ES-I3 (cell line): ENCODE data around the gene DEFB121.
"Not testable (repeated sequence)": the region's sequence is repeated elsewhere in the genome, so short reads cannot be mapped to it uniquely, and the experiment has no call there.

Experiments
- H3K36me3 ChIP-seq: 2 replicates; pipeline ENCODE4 v1.6.1; 2013; ENCODE audit warnings: mild to moderate bottlenecking, low read length, control low read depth, moderate library complexity; ENCODE audit not compliant: insufficient read depth
- H3K4me1 ChIP-seq: 2 replicates; pipeline ENCODE4 v1.6.1; 2013; ENCODE audit warnings: mild to moderate bottlenecking, control low read depth, low read length; ENCODE audit not compliant: insufficient read depth
- H3K9ac ChIP-seq: 2 replicates; pipeline ENCODE4 v1.6.1; 2013; ENCODE audit warnings: low read depth, mild to moderate bottlenecking, low read length, moderate library complexity
- H3K9me3 ChIP-seq: 2 replicates; pipeline ENCODE4 v1.6.1; 2013; ENCODE audit warnings: mild to moderate bottlenecking, low read length, moderate library complexity; ENCODE audit not compliant: control insufficient read depth, insufficient read depth

The DEFB121 gene, protein sequence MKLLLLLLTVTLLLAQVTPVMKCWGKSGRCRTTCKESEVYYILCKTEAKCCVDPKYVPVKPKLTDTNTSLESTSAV

DNA sequence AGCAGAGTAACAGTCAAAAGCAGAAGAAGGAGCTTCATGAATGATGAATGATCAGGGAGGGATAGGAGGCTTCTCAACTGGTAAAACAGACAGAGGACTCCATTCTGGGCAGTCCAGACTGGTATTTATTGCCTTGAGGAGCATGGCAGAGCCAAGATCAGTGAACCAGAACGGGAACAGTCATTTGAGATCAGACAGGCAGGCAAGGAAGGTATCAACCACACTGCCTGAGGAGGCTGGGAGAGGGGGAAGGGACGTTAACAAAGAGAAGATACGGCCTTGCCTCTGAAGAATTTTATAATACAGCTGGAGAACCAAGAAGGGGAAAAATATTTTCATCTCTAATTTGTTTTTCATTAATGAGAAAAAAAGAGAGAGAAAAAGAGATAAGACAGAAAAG lies at the start of gene DEFB121:
TSS of gene DEFB121 (minus strand) at position 101 of the 400 bp plus-strand sequence. CDS start at position 38, 63 bp downstream.
- Histone ChIP-seq H3K4me1 (no peaks in the 10 kb centered on the region), H3K9me3 (no peaks in the 10 kb centered on the region), H3K36me3 (no peaks in the 10 kb centered on the region), H3K9ac (no peak within 1 kb of the TSS)

DNA sequence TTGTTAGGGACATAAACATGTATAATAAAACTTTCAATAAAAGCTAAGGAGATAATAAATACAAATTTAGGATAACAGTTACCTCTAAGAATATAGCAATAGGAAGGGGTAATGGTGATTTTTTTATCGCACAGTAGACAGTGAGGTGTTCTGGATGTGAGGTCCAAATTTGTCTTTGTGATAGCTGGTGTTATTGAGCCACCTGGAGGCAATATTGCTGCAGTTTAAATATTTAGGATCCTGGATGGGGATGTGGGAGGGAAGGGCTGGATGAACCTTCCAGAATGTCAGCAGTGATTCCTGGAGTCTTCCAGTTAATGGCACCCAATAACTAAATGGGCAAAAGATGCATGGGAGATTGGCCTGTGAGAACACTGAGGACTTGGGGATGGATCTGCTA lies 48.3 kb upstream of the DEFB121 start:
- H3K4me1 ChIP-seq: peaks cover 2% of the 10 kb centered on the region; the same call in 1 of the 2 replicates
- H3K9me3 ChIP-seq: no peaks in the 10 kb centered on the region
- H3K36me3 ChIP-seq: no peaks in the 10 kb centered on the region
- H3K9ac ChIP-seq: no peak overlapping the region

DNA sequence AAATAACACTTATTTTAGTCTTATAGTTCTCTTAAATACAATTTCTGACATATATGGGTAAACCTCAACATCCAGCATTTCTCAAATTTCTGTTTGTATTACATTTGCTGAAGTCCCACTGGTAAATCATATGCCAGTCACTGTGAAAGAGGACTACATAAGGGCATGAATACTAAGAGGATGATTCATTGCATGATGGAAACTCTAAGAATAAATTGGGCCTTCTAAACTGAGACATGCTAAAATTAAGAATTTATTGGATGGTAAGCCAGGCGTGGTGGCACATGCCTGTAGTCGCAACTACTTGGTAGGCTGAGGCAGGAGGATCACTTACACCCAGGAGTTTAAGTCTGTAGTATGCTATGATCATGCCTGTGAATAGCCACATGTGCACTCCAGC lies 46.6 kb upstream of the DEFB121 start:
- no peak overlapping the region for H3K9ac ChIP-seq
- no peaks in the 10 kb centered on the region for H3K36me3 ChIP-seq
- no peaks in the 10 kb centered on the region for H3K9me3 ChIP-seq
- H3K4me1 ChIP-seq: peaks cover 5% of the 10 kb centered on the region; the same call in 1 of the 2 replicates

DNA sequence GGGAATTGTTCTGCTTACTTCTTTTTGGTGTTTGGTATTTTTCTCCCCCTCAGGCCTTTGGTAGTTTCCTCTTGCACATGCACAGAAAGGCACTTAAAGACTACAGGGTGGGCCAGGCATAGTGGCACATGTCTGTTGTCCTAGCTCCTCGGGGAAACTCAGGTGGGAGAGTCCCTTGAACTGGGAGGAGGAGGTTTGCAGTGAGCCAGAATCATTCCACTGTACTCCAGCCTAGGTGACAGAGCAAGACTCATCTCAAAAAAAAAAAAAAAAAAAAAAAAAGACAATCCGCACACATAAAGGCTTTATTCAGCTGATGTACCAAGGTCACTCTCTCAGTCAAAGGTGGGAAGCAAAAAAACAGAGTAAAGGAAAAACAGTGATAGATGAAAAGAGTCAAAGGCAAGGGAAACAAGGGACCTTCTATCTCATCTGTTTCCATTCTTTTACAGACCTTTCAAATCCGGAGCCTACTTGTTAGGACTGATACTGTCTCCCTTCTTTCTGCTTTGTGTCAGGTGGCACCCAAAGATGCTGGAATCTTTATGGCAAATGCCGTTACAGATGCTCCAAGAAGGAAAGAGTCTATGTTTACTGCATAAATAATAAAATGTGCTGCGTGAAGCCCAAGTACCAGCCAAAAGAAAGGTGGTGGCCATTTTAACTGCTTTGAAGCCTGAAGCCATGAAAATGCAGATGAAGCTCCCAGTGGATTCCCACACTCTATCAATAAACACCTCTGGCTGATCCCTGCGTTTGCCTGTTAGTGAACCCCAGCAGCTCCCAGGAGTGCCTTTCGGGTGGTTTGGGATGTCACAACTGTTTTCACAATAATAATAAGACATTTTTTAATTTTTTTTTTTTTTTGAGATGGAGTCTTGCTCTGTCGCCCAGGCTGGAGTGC lies 43.7 kb upstream of the DEFB121 start:
- peaks cover 5% of the 10 kb centered on the region; the same call in 1 of the 2 replicates for H3K4me1 ChIP-seq
- no peaks in the 10 kb centered on the region for H3K36me3 ChIP-seq
- H3K9ac ChIP-seq: no peak overlapping the region
- H3K9me3 ChIP-seq: no peaks in the 10 kb centered on the region

DNA sequence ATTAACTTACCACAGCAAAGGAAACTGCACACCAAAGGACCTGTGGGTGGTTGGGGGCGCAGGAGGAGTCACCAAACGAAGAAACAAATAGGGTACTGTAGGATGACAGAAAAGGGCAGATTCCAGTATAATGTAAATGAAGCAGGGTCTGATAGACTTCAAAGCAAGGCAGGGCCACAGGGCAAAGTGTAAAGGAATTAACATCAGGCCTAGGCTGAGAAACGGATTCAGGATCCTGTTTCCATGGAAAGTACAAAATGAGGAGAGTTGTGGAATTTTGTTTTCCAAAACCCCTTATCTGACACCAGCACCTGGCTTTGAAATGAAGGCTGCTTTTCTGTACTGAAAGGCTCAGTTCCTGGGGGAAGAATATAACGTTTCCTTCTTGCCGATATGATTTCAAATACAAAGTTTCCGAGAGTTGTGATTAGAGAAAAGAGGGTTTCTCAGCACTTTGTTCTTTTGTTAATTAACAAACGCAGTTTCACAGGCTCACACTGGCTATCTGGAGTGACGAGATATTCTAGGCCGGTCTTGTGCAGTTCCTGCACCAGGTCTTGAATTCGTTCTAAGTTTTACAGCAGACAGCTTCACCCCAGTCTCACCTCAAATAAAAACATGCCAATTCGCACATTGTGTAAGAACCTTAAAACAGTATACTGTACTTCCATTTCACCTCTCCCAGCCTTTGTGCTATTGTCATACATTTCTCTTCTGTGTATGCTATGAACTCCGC lies 40.2 kb upstream of the DEFB121 start:
- Histone ChIP-seq H3K9me3 (no peaks in the 10 kb centered on the region), H3K4me1 (peaks cover 5% of the 10 kb centered on the region), H3K9ac (no peak overlapping the region), H3K36me3 (no peaks in the 10 kb centered on the region)

DNA sequence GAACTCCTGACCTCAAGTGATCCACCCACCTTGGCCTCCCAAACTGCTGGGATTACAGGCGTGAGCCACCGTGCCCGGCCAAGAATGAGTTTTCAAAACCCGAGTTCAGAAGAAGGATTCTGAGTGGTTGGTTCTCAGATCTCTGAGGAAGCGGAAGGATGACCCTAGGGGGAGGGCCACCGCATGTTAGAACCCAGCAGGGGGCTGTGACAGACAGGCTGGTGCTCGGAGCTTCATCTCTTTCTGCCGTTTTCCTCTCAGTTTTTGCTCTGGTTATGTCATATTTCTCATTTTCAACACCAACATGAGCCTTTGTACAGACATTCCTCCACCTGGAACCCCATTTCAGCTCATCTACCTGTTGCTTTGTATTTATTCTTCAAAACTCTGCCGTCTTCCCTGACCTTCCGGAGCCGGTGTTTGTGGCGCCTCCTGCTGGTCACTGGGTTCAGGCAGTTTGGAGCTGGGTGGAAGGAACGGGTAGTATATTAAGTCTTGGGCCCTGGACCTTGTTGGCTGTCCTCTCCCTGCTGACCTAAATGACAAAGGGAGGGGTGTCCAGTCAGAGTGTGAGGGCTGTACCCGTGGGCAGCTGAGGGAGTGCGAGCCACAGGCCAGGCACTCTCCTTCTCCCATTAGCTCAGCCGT lies 34.1 kb upstream of the DEFB121 start, which contains the start of gene DEFB123:
TSS of gene DEFB123 (plus strand) at position 621 of the 648 bp plus-strand sequence. CDS start 67 bp downstream, outside the sequence.
- H3K4me1 ChIP-seq: peaks cover 4% of the 10 kb centered on the region
- H3K9ac ChIP-seq: peak within 1 kb of the TSS; percentile 26; the same call in 1 of the 2 replicates
- H3K36me3 ChIP-seq: no peaks in the 10 kb centered on the region
- H3K9me3 ChIP-seq: no peaks in the 10 kb centered on the region

DNA sequence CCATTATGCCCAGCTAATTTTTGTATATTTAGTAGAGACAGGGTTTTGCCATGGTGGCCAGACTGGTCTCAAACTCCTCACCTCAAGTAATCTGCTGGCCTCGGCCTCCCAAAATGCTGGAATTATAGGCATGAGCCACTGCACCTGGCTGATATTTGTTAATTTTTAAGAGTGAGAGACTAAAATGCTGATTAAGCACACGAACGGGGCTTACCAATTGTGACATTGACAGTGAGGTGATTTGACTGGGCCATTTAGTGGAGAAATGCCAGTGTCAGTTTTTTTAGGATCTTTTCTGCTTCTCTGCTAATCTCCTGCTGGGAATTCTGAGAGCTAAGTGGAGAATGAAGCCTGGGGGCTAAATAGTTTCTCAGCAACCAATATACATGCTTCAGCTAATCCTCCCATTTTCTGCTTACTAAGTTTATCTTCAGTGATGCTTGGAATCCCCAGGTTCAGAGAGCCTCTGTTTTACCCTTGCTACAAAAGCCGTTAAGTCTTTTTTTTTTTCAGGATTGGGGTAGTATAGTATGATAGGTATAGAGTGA lies 24.6 kb upstream of the DEFB121 start:
- no peak overlapping the region for H3K9ac ChIP-seq
- H3K36me3 ChIP-seq: no peaks in the 10 kb centered on the region
- no peaks in the 10 kb centered on the region for H3K9me3 ChIP-seq
- no peaks in the 10 kb centered on the region; the same call in 1 of the 2 replicates for H3K4me1 ChIP-seq

DNA sequence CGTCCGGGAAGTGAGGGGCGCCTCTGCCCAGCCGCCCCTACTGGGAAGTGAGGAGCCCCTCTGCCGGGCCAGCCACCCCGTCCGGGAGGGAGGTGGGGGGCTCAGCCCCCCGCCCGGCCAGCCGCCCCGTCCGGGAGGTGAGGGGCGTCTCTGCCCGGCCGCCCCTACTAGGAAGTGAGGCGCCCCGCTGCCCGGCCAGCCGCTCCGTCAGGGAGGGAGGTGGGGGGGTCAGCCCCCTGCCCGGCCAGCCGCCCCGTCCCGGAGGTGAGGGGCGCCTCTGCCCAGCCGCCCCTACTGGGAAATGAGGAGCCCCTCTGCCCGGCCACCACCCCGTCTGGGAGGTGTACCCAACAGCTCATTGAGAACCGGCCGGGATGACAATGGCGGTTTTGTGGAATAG lies 21.6 kb upstream of the DEFB121 start:
- not testable (repeated sequence) for H3K36me3 ChIP-seq, H3K9me3 ChIP-seq, H3K4me1 ChIP-seq, H3K9ac ChIP-seq

DNA sequence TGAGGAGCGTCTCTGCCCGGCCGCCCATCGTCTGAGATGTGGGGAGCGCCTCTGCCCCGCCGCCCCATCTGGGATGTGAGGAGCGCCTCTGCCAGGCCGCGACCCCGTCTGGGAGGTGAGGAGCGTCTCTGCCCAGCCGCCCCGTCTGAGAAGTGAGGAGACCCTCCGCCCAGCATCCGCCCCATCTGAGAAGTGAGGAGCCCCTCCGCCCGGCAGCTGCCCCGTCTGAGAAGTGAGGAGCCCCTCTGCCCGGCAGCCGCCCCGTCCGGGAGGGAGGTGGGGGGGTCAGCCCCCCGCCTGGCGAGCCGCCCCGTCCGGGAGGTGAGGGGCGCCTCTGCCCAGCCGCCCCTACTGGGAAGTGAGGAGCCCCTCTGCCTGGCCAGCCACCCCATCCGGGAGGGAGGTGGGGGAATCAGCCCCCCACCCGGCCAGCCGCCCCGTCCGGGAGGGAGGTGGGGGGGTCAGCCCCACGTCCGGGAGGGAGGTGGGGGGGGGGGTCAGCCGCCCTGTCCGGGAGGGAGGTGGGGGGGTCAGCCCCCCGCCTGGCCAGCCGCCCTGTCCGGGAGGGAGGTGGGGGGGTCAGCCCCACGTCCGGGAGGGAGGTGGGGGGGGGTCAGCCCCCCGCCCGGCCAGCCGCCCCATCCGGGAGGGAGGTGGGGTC lies 21.0 kb upstream of the DEFB121 start:
- not testable (repeated sequence) for H3K4me1 ChIP-seq, H3K36me3 ChIP-seq, H3K9me3 ChIP-seq, H3K9ac ChIP-seq

DNA sequence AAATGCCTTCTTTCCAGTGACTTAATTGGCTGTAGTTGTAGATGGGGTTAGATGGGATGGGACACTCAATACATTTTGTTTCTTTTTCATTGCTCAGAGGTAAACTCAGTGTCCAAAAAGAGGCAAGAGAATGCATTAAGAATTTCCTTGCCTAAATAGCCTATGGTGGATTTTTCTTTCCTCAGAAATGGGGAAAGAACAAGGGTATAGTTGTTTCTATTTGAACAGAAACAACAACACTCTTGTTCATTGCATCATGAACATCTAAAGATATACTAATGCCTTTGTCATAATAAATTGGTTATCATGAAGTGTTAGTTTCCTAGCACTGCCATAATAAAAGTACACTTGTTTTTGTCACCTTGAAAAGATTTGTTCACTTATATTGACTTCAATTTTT lies 19.8 kb upstream of the DEFB121 start:
- no peak overlapping the region for H3K9ac ChIP-seq
- H3K4me1 ChIP-seq: no peaks in the 10 kb centered on the region
- no peaks in the 10 kb centered on the region for H3K9me3 ChIP-seq
- no peaks in the 10 kb centered on the region for H3K36me3 ChIP-seq

DNA sequence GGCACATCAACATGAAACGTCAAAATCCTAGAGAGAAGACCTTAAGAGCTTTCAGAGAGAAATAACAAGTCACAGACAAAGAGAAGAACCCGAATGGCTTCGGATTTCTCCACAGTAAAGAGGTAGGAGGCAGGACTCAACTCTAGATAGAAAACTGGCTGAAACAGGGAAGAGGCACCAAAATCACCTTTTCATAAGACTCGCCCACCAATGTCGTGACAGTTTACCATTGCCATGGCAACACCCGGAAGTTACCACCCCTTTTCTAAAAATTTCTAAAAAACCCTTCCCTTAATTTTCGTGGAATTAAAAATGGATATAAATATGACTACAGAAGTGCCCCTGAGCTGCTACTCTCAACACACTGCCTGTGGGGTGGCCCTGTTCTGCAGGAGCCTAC lies 12.3 kb upstream of the DEFB121 start:
- Histone ChIP-seq H3K9me3 (no peaks in the 10 kb centered on the region), H3K4me1 (no peaks in the 10 kb centered on the region), H3K9ac (no peak overlapping the region), H3K36me3 (no peaks in the 10 kb centered on the region)

DNA sequence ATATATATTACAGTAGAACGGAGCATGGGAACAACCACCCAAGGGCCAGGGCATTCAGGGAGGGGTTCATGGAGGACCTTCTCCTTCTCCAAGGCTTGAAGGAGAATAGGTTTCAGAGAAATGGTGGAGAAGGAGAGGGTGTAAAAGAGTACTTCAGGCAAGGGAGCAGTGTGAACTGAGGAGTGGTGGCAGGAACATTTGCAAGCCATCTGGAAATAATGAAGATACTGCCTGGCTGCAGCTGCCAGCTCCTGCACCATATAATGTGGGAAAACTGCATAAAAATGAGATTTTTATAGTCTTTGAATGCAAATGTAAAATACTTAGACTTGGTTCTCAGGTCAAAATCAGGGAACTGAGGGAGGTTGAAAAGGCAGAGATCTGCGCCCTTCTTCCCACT lies 9.6 kb upstream of the DEFB121 start:
- Histone ChIP-seq H3K9ac (no peak overlapping the region), H3K36me3 (no peaks in the 10 kb centered on the region), H3K9me3 (no peaks in the 10 kb centered on the region), H3K4me1 (no peaks in the 10 kb centered on the region)

DNA sequence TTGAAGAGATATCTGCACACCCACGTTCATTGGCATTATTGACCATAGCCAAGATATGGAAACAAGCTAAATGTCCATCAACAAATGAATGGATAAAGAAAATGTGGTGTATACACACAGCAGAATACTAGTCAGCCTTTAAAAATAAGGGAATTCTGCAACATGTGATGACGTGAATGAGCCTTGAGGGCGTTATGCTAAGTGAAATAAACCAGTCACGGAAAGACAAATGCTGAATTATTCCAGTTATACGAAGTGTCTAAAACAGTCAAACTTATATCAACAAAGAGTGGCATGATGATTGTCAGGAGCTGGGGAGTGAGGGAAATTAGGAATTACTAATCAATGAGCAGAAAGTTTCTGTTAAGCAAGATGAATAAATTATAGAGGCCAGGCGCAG lies 8.4 kb upstream of the DEFB121 start:
- no peaks in the 10 kb centered on the region for H3K4me1 ChIP-seq
- H3K36me3 ChIP-seq: no peaks in the 10 kb centered on the region
- H3K9me3 ChIP-seq: no peaks in the 10 kb centered on the region
- no peak overlapping the region for H3K9ac ChIP-seq

DNA sequence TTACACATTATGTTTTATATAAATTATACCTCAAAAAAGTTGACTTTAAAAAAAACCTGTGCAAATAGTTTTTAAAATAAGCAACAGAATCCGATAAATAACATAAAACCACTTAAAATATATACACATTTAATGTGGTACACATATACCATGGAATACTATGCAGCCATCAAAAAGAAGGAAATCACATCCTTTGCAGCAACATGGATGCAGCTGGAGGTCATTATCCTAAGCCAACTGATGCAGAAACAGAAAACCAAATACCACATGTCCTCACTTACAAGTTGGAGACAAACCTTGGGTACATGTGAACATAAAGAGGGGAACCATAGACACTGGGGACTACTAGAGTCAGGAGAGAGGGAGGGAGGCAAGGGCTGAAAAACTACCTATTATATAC lies 4.0 kb upstream of the DEFB121 start:
- H3K4me1 ChIP-seq: no peaks in the 10 kb centered on the region
- H3K36me3 ChIP-seq: no peaks in the 10 kb centered on the region
- no peaks in the 10 kb centered on the region for H3K9me3 ChIP-seq

More for the DNA sequence above, 4.0 kb upstream of the DEFB121 start:
- H3K9ac ChIP-seq: no peak overlapping the region
